Measurements from ENCODE around the gene SSBP3.

The SSBP3 gene

GRCh38 chr1:54410359-54410758 is 4.2 kb upstream of the SSBP3 start:
- Histone ChIP-seq H3K4me1 (ENCODE audit: control insufficient read depth, insufficient read depth, low read length) (peaks cover 23% of the 10 kb centered on the region), H3K9me3 (ENCODE audit: control insufficient read depth, insufficient read depth, low read length) (no peaks in the 10 kb centered on the region)

GRCh38 chr1:54409156-54410142 is 3.3 kb upstream of the SSBP3 start:
- Histone ChIP-seq H3K27me3 (ENCODE audit: control insufficient read depth, insufficient read depth, low read length) (no peaks in the 10 kb centered on the region), H3K27ac (ENCODE audit: low read depth, low read length) (peak overlapping the region; percentile 99), H3K4me3 (ENCODE audit: low read depth, low read length) (no peak overlapping the region), H3K4me1 (ENCODE audit: control insufficient read depth, insufficient read depth, low read length) (peaks cover 26% of the 10 kb centered on the region), H3K36me3 (ENCODE audit: control insufficient read depth, insufficient read depth, low read length) (no peaks in the 10 kb centered on the region), H3K9ac (ENCODE audit: low read depth, low read length) (no peak overlapping the region), H3K9me3 (ENCODE audit: control insufficient read depth, insufficient read depth, low read length) (no peaks in the 10 kb centered on the region)

More at GRCh38 chr1:54410359-54410758, 4.2 kb upstream of the SSBP3 start:
- peaks cover 3% of the 10 kb centered on the region; the same call in 1 of the 2 replicates for H3K27me3 ChIP-seq (ENCODE audit: control insufficient read depth, insufficient read depth, low read length)
- H3K9ac ChIP-seq (ENCODE audit: low read depth, low read length) = no peak overlapping the region
- no peak overlapping the region for H3K4me3 ChIP-seq (ENCODE audit: low read depth, low read length)
- no peak overlapping the region for H3K27ac ChIP-seq (ENCODE audit: low read depth, low read length)
- no peaks in the 10 kb centered on the region for H3K36me3 ChIP-seq (ENCODE audit: control insufficient read depth, insufficient read depth, low read length)

- H3K27me3 ChIP-seq (ENCODE audit: control insufficient read depth, insufficient read depth, low read length) = no peaks in the 10 kb centered on the region
- H3K4me1 ChIP-seq (ENCODE audit: control insufficient read depth, insufficient read depth, low read length) = peaks cover 37% of the 10 kb centered on the region
- H3K27ac ChIP-seq (ENCODE audit: low read depth, low read length) = peak overlapping the region; percentile 99
- peaks cover 3% of the 10 kb centered on the region; the same call in 1 of the 2 replicates for H3K36me3 ChIP-seq (ENCODE audit: control insufficient read depth, insufficient read depth, low read length)
- peak overlapping the region; percentile 72 for H3K9ac ChIP-seq (ENCODE audit: low read depth, low read length)
- peak overlapping the region; percentile 73 for H3K4me3 ChIP-seq (ENCODE audit: low read depth, low read length)
- H3K9me3 ChIP-seq (ENCODE audit: control insufficient read depth, insufficient read depth, low read length) = no peaks in the 10 kb centered on the region
Observed at GRCh38 chr1:54408147-54409066, 2.2 kb upstream of the SSBP3 start.

GRCh38 chr1:54407404-54408146 is 1.4 kb upstream of the SSBP3 start:
- Histone ChIP-seq H3K4me1 (ENCODE audit: control insufficient read depth, insufficient read depth, low read length) (peaks cover 45% of the 10 kb centered on the region), H3K27ac (ENCODE audit: low read depth, low read length) (peak overlapping the region; percentile 99), H3K36me3 (ENCODE audit: control insufficient read depth, insufficient read depth, low read length) (peaks cover 11% of the 10 kb centered on the region), H3K9ac (ENCODE audit: low read depth, low read length) (peak overlapping the region; percentile 90), H3K9me3 (ENCODE audit: control insufficient read depth, insufficient read depth, low read length) (no peaks in the 10 kb centered on the region), H3K27me3 (ENCODE audit: control insufficient read depth, insufficient read depth, low read length) (no peaks in the 10 kb centered on the region), H3K4me3 (ENCODE audit: low read depth, low read length) (peak overlapping the region; percentile 73)

- Histone ChIP-seq H3K36me3 (ENCODE audit: control insufficient read depth, insufficient read depth, low read length) (peaks cover 16% of the 10 kb centered on the region), H3K9me3 (ENCODE audit: control insufficient read depth, insufficient read depth, low read length) (no peaks in the 10 kb centered on the region), H3K4me1 (ENCODE audit: control insufficient read depth, insufficient read depth, low read length) (peaks cover 46% of the 10 kb centered on the region), H3K9ac (ENCODE audit: low read depth, low read length) (peak overlapping the region; percentile 90), H3K27me3 (ENCODE audit: control insufficient read depth, insufficient read depth, low read length) (no peaks in the 10 kb centered on the region), H3K4me3 (ENCODE audit: low read depth, low read length) (peak overlapping the region; percentile 73), H3K27ac (ENCODE audit: low read depth, low read length) (peak overlapping the region; percentile 99)
Observed at GRCh38 chr1:54407154-54407403, 885 bp upstream of the SSBP3 start.

GRCh38 chr1:54405898-54406293 is 298 bp downstream of the SSBP3 start:
- Histone ChIP-seq H3K27ac (ENCODE audit: low read depth, low read length) (peak overlapping the region; percentile 42), H3K4me1 (ENCODE audit: control insufficient read depth, insufficient read depth, low read length) (peaks cover 46% of the 10 kb centered on the region)

GRCh38 chr1:54404939-54405897 is 976 bp downstream of the SSBP3 start:
- peaks cover 34% of the 10 kb centered on the region for H3K36me3 ChIP-seq (ENCODE audit: control insufficient read depth, insufficient read depth, low read length)
- no peaks in the 10 kb centered on the region for H3K9me3 ChIP-seq (ENCODE audit: control insufficient read depth, insufficient read depth, low read length)
- peak overlapping the region; percentile 86 for H3K4me3 ChIP-seq (ENCODE audit: low read depth, low read length)
- peaks cover 46% of the 10 kb centered on the region for H3K4me1 ChIP-seq (ENCODE audit: control insufficient read depth, insufficient read depth, low read length)
- no peaks in the 10 kb centered on the region for H3K27me3 ChIP-seq (ENCODE audit: control insufficient read depth, insufficient read depth, low read length)
- peak overlapping the region; percentile 2 for H3K27ac ChIP-seq (ENCODE audit: low read depth, low read length)
- peak overlapping the region; percentile 15; the same call in 1 of the 2 replicates for H3K9ac ChIP-seq (ENCODE audit: low read depth, low read length)

More at GRCh38 chr1:54405898-54406293, 298 bp downstream of the SSBP3 start:
- no peaks in the 10 kb centered on the region for H3K27me3 ChIP-seq (ENCODE audit: control insufficient read depth, insufficient read depth, low read length)
- H3K4me3 ChIP-seq (ENCODE audit: low read depth, low read length) = peak overlapping the region; percentile 35; the same call in 1 of the 2 replicates
- H3K9ac ChIP-seq (ENCODE audit: low read depth, low read length) = no peak overlapping the region
- H3K36me3 ChIP-seq (ENCODE audit: control insufficient read depth, insufficient read depth, low read length) = peaks cover 28% of the 10 kb centered on the region
- no peaks in the 10 kb centered on the region for H3K9me3 ChIP-seq (ENCODE audit: control insufficient read depth, insufficient read depth, low read length)

- Histone ChIP-seq H3K27ac (ENCODE audit: low read depth, low read length) (no peak overlapping the region), H3K27me3 (ENCODE audit: control insufficient read depth, insufficient read depth, low read length) (no peaks in the 10 kb centered on the region), H3K9me3 (ENCODE audit: control insufficient read depth, insufficient read depth, low read length) (no peaks in the 10 kb centered on the region), H3K4me1 (ENCODE audit: control insufficient read depth, insufficient read depth, low read length) (peaks cover 39% of the 10 kb centered on the region), H3K4me3 (ENCODE audit: low read depth, low read length) (peak overlapping the region; percentile 86), H3K9ac (ENCODE audit: low read depth, low read length) (no peak overlapping the region), H3K36me3 (ENCODE audit: control insufficient read depth, insufficient read depth, low read length) (peaks cover 44% of the 10 kb centered on the region)
Observed at GRCh38 chr1:54404263-54404662, 1.9 kb downstream of the SSBP3 start.

GRCh38 chr1:54403808-54404261 is 2.4 kb downstream of the SSBP3 start:
- Histone ChIP-seq H3K27me3 (ENCODE audit: control insufficient read depth, insufficient read depth, low read length) (no peaks in the 10 kb centered on the region), H3K36me3 (ENCODE audit: control insufficient read depth, insufficient read depth, low read length) (peaks cover 48% of the 10 kb centered on the region), H3K4me3 (ENCODE audit: low read depth, low read length) (peak overlapping the region; percentile 86), H3K27ac (ENCODE audit: low read depth, low read length) (peak overlapping the region; percentile 36), H3K4me1 (ENCODE audit: control insufficient read depth, insufficient read depth, low read length) (peaks cover 35% of the 10 kb centered on the region), H3K9ac (ENCODE audit: low read depth, low read length) (no peak overlapping the region), H3K9me3 (ENCODE audit: control insufficient read depth, insufficient read depth, low read length) (no peaks in the 10 kb centered on the region)
